Trophoblast cell (in vitro differentiated cells and primary cell): Measurements from ENCODE around the gene E2F6.
A peak's percentile ranks its signal among the peaks of the same experiment; 100 is the strongest.

Experiments
- DNase-seq, 2 donors: peaks; one replicate each; pipeline ENCODE4 v3.0.0-alpha.2; 2016
- H2AFZ ChIP-seq: 2 replicates; pipeline ENCODE4 v1.6.1; 2013; ENCODE audit warnings: low read length, moderate library complexity, mild to moderate bottlenecking; ENCODE audit not compliant: insufficient read depth, poor library complexity
- H2AK5ac ChIP-seq: 2 replicates; pipeline ENCODE4 v1.6.1; 2013; ENCODE audit warnings: mild to moderate bottlenecking, low read length
- H2BK120ac ChIP-seq: 2 replicates; pipeline ENCODE4 v1.6.1; 2013; ENCODE audit warnings: low read length, mild to moderate bottlenecking, moderate library complexity; ENCODE audit not compliant: insufficient read depth, poor library complexity
- H2BK12ac ChIP-seq: 2 replicates; pipeline ENCODE4 v1.6.1; 2013; ENCODE audit warnings: mild to moderate bottlenecking, low read length, moderate library complexity
- H2BK5ac ChIP-seq: 2 replicates; pipeline ENCODE4 v1.6.1; 2013; ENCODE audit warnings: low read length, low read depth, moderate library complexity, mild to moderate bottlenecking; ENCODE audit not compliant: poor library complexity
- H3K14ac ChIP-seq: 2 replicates; pipeline ENCODE4 v1.6.1; 2013; ENCODE audit warnings: mild to moderate bottlenecking, low read length
- H3K18ac ChIP-seq: 2 replicates; pipeline ENCODE4 v1.6.1; 2013; ENCODE audit warnings: mild to moderate bottlenecking, low read length
- H3K23ac ChIP-seq: 2 replicates; pipeline ENCODE4 v1.6.1; 2013; ENCODE audit warnings: low read length
- H3K27ac ChIP-seq: 2 replicates; pipeline ENCODE4 v1.5.1; 2013; ENCODE audit warnings: low read depth, mild to moderate bottlenecking, inconsistent platforms, low read length, moderate library complexity
- H3K27me3 ChIP-seq: 2 replicates; pipeline ENCODE4 v1.6.1; 2013; ENCODE audit warnings: inconsistent platforms, mild to moderate bottlenecking, low read length, moderate library complexity; ENCODE audit not compliant: insufficient read depth
- H3K36me3 ChIP-seq, 2 experiments: 1 replicate in 1 of 2; 2 replicates in 1 of 2; pipeline ENCODE4 v1.6.1; 2013; ENCODE audit warnings: low read length in 2 of 2, mild to moderate bottlenecking in 2 of 2, moderate library complexity in 1 of 2; ENCODE audit not compliant: insufficient read depth in 2 of 2, control insufficient read depth in 1 of 2
- H3K4ac ChIP-seq: 2 replicates; pipeline ENCODE4 v1.6.1; 2013; ENCODE audit warnings: low read depth, mild to moderate bottlenecking, low read length, moderate library complexity
- H3K4me1 ChIP-seq, 2 experiments: 1 replicate in 1 of 2; 2 replicates in 1 of 2; pipeline ENCODE4 v1.6.1; 2013; ENCODE audit warnings: low read length in 2 of 2, mild to moderate bottlenecking in 2 of 2, moderate library complexity in 1 of 2; ENCODE audit not compliant: insufficient read depth in 2 of 2, control insufficient read depth in 1 of 2
- H3K4me2 ChIP-seq: 2 replicates; pipeline ENCODE4 v1.6.1; 2013; ENCODE audit warnings: inconsistent platforms, mild to moderate bottlenecking, low read length, moderate library complexity
- H3K4me3 ChIP-seq: 2 replicates; pipeline ENCODE4 v1.5.1; 2013; ENCODE audit warnings: mild to moderate bottlenecking, low read depth, low read length, inconsistent platforms
- H3K79me1 ChIP-seq: one replicate; pipeline ENCODE4 v1.6.1; 2013; ENCODE audit warnings: low read length
- H3K79me2 ChIP-seq: 2 replicates; pipeline ENCODE4 v1.6.1; 2013; ENCODE audit warnings: low read length, mild to moderate bottlenecking; ENCODE audit not compliant: control insufficient read depth, insufficient read depth, poor library complexity
- H3K9ac ChIP-seq: 2 replicates; pipeline ENCODE4 v1.6.1; 2013; ENCODE audit warnings: mild to moderate bottlenecking, low read length
- H3K9me3 ChIP-seq: 2 replicates; pipeline ENCODE4 v1.6.1; 2013; ENCODE audit warnings: low read depth, mild to moderate bottlenecking, control low read depth, inconsistent platforms, low read length; ENCODE audit not compliant: insufficient read depth
- H4K12ac ChIP-seq: 2 replicates; pipeline ENCODE4 v1.6.1; 2013; ENCODE audit warnings: low read depth, mild to moderate bottlenecking, low read length, moderate library complexity
- H4K8ac ChIP-seq: 2 replicates; pipeline ENCODE4 v1.6.1; 2013; ENCODE audit warnings: low read depth, mild to moderate bottlenecking, low read length, moderate library complexity
- H4K91ac ChIP-seq: one replicate; pipeline ENCODE4 v1.6.1; 2013; ENCODE audit warnings: low read depth, mild to moderate bottlenecking, low read length, moderate library complexity
- WGBS: extraction: QIAGEN DNeasy Blood & Tissue Kit; methylation state at CpG from one replicate; pipeline ENCODE4 v1.1.7; 2013; ENCODE audit warnings: missing lambda C conversion rate; ENCODE audit not compliant: insufficient read length, insufficient coverage; ENCODE audit errors: extremely low coverage; 5-methylcytosine and 5-hydroxymethylcytosine counted together

E2F6 gene

DNA sequence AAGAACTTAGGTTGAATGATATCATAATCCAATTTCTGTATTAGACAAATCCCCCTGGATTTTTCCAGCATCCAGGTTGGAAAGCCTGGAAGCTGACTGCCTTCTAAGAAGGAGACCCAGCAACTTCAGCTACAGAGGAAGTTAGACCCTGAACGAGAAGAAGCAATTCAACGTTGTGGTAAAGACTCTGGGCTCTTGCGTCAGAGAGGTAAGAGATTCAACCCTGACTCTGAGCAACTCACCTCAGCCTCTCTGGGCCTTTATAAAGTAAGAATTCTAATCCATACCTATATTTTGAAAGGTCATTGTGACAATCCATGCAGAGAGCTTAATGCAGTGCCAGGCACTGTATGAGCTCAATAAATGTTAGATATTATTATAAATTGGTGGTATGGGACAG is 9.7 kb downstream of the E2F6 start:
- Histone ChIP-seq H2BK5ac (no peak overlapping the region), H3K9me3 (no peaks in the 10 kb centered on the region), H3K23ac (no peak overlapping the region), H3K79me1 (no peaks in the 10 kb centered on the region), H4K12ac (no peak overlapping the region), H4K91ac (no peak overlapping the region), H2AFZ (no peak overlapping the region), H3K18ac (no peak overlapping the region), H3K4me1 (no peaks in the 10 kb centered on the region), H3K79me2 (no peaks in the 10 kb centered on the region), H4K8ac (no peak overlapping the region), H3K4me2 (no peak overlapping the region), H3K4ac (no peak overlapping the region), H3K9ac (no peak overlapping the region), H2BK12ac (no peak overlapping the region), H3K27ac (no peak overlapping the region), H3K4me3 (no peak overlapping the region), H2AK5ac (no peak overlapping the region), H3K36me3 (peaks cover 4 to 6% of the 10 kb centered on the region in 2 experiments), H3K14ac (no peak overlapping the region), H3K27me3 (no peaks in the 10 kb centered on the region), H2BK120ac (no peak overlapping the region)
- DNase-seq, result no peak
- no CpG with 5 or more reads among the region's 3 CpGs for WGBS

DNA sequence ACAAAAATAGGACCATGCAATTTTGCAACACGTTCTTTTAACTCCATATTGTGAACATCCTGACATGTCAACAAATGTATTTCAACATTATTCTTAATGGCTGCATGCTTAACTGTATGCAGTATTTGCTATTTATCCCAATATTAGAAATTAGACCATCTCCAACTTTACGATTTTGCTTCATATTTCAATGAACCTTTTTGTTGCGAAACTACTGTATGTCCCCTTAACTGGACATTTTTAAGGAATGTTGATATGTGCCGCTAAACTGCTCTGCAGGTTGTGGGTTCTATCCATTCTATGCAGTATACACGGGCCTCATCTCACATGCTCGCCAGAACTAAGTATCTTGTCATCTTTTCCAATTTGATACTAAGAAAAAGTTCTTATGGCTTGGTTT is 11.1 kb downstream of the E2F6 start:
- Histone ChIP-seq H3K18ac (no peak overlapping the region), H3K4ac (no peak overlapping the region), H4K8ac (no peak overlapping the region), H2AK5ac (no peak overlapping the region), H3K79me2 (no peaks in the 10 kb centered on the region), H3K79me1 (no peaks in the 10 kb centered on the region), H3K4me1 (no peaks in the 10 kb centered on the region), H2AFZ (no peak overlapping the region), H3K27me3 (no peaks in the 10 kb centered on the region), H3K9me3 (no peaks in the 10 kb centered on the region), H4K91ac (no peak overlapping the region), H3K9ac (no peak overlapping the region), H3K4me3 (no peak overlapping the region), H3K36me3 (peaks cover 5 to 6% of the 10 kb centered on the region in 2 experiments), H2BK120ac (no peak overlapping the region), H2BK5ac (no peak overlapping the region), H2BK12ac (no peak overlapping the region), H3K4me2 (no peak overlapping the region), H3K23ac (no peak overlapping the region), H3K14ac (no peak overlapping the region), H4K12ac (no peak overlapping the region), H3K27ac (no peak overlapping the region)
- WGBS, result no CpG with 5 or more reads among the region's 6 CpGs
- no peak for DNase-seq

DNA sequence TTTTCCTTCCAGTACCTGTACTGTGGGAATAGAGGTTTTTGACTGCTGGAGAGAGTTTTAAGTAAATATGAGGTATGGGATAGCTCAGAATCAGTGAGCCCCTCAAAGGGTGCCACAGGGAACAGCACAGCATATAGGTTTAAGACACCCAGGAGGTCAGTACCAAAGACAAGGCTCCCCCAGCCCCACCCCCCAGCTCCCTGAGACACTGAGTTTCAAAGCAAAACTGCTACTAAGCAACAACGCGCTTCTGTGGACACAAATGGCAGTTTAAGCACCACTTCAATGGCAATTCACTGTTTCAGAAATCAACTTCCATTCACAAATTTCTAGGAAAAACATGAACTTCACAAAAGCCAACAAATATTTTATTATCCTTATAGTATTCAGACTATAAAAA is 15.2 kb downstream of the E2F6 start:
- H3K79me2 ChIP-seq, result no peaks in the 10 kb centered on the region
- H4K12ac ChIP-seq, result no peak overlapping the region
- no peaks in the 10 kb centered on the region for H3K79me1 ChIP-seq
- no peaks in the 10 kb centered on the region for H3K27me3 ChIP-seq
- no peak overlapping the region for H2AFZ ChIP-seq
- H3K23ac ChIP-seq, result no peak overlapping the region
- H3K4ac ChIP-seq, result no peak overlapping the region
- no peak overlapping the region for H4K8ac ChIP-seq
- no peak overlapping the region for H3K4me2 ChIP-seq
- no peak overlapping the region for H2AK5ac ChIP-seq
- no peak overlapping the region for H3K4me3 ChIP-seq
- H4K91ac ChIP-seq, result no peak overlapping the region
- peaks cover 13 to 24% of the 10 kb centered on the region in 2 experiments for H3K36me3 ChIP-seq
- H3K14ac ChIP-seq, result no peak overlapping the region
- no peak overlapping the region for H2BK12ac ChIP-seq
- H3K4me1 ChIP-seq, result no peaks in the 10 kb centered on the region
- no peak overlapping the region for H3K27ac ChIP-seq
- no peak overlapping the region for H3K9ac ChIP-seq
- WGBS, result no CpG with 5 or more reads among the region's 2 CpGs
- no peak for DNase-seq
- H2BK120ac ChIP-seq, result no peak overlapping the region
- H3K9me3 ChIP-seq, result no peaks in the 10 kb centered on the region
- H3K18ac ChIP-seq, result no peak overlapping the region
- H2BK5ac ChIP-seq, result no peak overlapping the region

DNA sequence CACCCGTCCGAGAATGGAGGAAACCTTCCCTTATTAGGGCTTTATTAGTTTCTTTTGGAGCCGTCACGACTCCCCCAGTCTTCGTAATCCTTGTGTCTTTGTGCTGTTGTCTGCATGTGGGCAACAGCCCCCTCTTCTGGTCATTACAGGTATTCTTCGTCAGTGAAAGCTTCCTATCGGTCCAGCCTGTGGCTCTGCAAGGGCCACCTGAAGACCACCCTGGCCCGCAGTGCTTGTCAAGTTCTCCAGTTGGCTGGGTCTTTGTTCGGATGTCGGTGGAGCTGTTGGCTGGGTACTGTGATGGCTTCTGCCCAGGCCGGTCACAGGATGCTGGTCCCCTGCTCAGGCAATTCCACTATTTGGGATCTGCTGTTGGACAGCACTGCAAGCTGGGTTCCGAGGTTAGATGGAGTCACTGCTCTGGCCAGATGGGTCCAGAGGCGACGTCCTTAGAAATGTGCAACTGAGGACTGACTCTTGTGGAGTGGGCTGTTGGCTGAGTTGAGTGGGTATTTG is 19.2 kb downstream of the E2F6 start:
- Histone ChIP-seq H3K4me3 (no peak overlapping the region), H3K14ac (no peak overlapping the region), H3K79me2 (no peaks in the 10 kb centered on the region), H4K12ac (no peak overlapping the region), H3K18ac (no peak overlapping the region), H3K4me2 (no peak overlapping the region), H3K27me3 (no peaks in the 10 kb centered on the region), H3K23ac (no peak overlapping the region), H3K9me3 (peaks cover 4% of the 10 kb centered on the region), H3K4me1 (no peaks in the 10 kb centered on the region), H2BK12ac (no peak overlapping the region), H3K27ac (no peak overlapping the region), H2BK120ac (no peak overlapping the region), H4K8ac (no peak overlapping the region), H2AFZ (no peak overlapping the region), H3K9ac (no peak overlapping the region), H3K79me1 (no peaks in the 10 kb centered on the region), H2AK5ac (no peak overlapping the region), H3K36me3 (peaks cover 18 to 36% of the 10 kb centered on the region in 2 experiments), H4K91ac (no peak overlapping the region), H2BK5ac (no peak overlapping the region), H3K4ac (no peak overlapping the region)
- WGBS, result no CpG with 5 or more reads among the region's 14 CpGs
- DNase-seq, result peak; percentile 26 to 67
